IPS-NIHi7 (cell line): ENCODE measurements around the gene PRR13.
"Not testable (repeated sequence)": the region's sequence is repeated elsewhere in the genome, so short reads cannot be mapped to it uniquely, and the experiment has no call there.

Experiments used
- DNase-seq: peaks from one replicate; pipeline ENCODE4 v3.0.0; 2012; ENCODE audit warnings: mixed read lengths; ENCODE audit errors: extremely low spot score

The PRR13 gene, protein sequence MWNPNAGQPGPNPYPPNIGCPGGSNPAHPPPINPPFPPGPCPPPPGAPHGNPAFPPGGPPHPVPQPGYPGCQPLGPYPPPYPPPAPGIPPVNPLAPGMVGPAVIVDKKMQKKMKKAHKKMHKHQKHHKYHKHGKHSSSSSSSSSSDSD

DNA sequence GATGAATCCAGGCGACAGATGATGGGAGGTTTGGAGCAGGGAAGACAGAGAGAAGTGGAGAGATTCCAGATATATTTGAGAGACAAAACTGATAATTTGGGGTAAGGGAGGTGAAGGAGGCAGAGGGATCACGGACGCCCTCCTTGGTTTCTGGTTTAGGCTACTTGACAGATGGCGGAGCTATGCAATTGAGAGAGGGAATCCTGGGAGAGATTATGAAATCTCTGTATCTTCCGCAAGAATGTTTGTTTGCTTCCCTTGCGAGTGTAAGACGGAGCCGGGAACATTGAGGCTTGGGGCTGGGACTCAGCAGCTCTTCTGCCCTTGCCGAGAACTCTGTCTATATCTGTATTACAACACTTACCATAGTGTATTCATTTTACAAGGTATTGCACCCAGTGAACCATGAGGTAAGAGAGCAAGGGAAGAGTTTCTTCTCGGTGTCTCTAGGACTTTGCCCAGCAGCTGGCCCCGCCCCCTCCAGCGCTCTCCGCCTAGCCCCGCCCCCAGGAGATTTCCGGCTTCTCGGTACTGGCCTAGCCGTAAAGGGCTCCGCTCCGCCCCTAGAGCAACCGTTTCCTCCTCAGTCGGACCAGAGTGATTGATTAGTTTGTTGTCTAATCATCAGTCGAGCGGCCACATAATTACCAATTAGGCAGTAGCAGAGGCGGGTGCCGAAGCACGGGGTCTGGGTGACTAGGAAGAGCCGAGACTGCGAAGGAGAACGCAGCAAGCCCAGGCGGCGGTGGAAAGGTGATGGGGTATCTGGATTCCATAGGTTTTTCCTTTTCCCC lies at the start of gene PRR13:
Gene PRR13 (plus strand): TSS at position 695 of the 794 bp plus-strand sequence. CDS start 981 bp downstream, outside the sequence.
- DNase-seq = peak; percentile 96

GRCh38 chr12:53399896-53400295 lies 41.6 kb upstream of the PRR13 start:
- DNase-seq = no peak

DNA sequence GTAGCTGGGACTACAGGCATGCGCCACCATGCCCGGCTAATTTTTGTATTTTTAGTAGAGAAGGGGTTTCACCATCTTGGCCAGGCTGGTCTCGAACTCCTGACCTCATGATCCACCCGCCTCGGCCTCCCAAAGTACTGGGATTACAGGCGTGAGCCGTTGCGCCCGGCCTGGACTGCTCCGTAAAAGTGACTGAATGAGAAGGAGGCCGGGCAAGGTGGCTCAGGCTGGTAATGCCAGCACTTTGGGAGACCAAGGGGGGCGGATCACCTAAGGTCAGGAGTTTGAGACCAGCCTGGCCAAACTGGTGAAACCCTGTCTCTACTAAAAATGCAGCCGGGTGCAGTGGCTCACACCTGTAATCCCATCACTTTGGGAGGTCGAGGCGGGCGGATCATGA lies 39.2 kb upstream of the PRR13 start:
- DNase-seq = not testable (repeated sequence)

GRCh38 chr12:53402871-53403270 lies 38.7 kb upstream of the PRR13 start:
- DNase-seq = no peak

DNA sequence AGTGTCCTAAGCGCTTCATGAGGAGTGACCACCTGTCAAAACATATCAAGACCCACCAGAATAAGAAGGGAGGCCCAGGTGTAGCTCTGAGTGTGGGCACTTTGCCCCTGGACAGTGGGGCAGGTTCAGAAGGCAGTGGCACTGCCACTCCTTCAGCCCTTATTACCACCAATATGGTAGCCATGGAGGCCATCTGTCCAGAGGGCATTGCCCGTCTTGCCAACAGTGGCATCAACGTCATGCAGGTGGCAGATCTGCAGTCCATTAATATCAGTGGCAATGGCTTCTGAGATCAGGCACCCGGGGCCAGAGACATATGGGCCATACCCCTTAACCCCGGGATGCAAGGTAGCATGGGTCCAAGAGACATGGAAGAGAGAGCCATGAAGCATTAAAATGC lies 30.6 kb upstream of the PRR13 start:
- DNase-seq = no peak

- DNase-seq = no peak
Measured at GRCh38 chr12:53413485-53414204, 27.9 kb upstream of the PRR13 start.

GRCh38 chr12:53414756-53415417 lies 26.6 kb upstream of the PRR13 start:
- no peak for DNase-seq

DNA sequence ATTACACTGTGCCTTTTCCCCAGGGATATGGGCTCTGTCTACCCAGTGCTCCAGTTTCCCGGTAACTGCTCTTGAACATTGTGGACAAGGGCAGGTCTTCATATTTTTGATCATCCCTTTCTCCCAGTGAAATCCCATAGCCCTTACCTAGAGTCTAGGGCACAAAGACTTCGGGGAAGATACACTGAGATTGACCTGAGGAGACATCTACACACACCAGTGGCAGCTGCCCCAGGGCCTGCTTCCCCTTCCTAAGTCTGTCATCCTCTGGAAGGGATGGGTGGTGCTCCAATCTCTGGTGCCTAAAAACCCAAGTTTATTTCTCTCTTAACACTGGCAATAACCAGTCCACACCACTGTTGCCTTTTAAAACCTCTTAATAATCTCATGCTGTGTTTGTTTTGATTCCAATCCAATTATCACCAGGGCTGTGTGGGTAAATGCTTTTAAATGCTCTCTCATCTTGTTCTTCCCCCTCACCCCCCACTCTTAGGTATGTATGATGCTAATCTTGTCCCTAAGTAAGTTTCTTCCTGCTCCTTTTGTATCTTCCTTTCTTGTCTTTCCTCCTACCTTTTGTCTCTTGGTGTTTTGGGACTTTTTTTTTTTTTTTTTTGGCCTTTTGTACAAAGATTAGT lies 25.7 kb upstream of the PRR13 start:
- not testable (repeated sequence) for DNase-seq

DNA sequence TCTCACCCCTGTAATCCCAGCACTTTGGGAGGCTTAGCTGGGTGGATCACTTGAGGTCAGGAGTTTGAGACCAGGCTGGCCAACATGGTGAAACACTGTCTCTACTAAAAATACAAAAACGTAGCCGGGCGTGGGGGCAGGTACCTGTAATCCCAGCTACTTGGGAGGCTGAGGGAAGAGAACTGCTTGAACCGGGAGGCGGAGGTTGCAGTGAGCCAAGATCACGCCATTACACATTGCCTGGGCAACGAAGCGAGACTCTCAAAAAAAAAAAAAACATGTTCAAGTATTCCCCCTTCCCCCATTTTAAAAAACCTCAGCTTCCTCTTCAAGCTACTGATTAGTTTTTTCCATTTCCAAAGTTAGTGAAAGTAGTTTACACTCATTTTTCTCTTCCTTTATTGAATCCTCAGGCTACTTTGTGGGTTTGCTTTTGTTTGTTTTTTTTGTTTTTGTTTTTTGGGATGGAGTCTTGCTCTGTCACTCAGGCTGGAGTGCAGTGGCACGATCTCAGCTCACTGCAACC lies 24.2 kb upstream of the PRR13 start:
- DNase-seq = not testable (repeated sequence)

GRCh38 chr12:53418221-53418620 lies 23.3 kb upstream of the PRR13 start:
- no peak for DNase-seq

GRCh38 chr12:53419756-53420155 lies 21.8 kb upstream of the PRR13 start:
- DNase-seq = no peak

- not testable (repeated sequence) for DNase-seq
Measured at GRCh38 chr12:53422247-53422646, 19.3 kb upstream of the PRR13 start.

- no peak for DNase-seq
Measured at GRCh38 chr12:53423597-53423996, 17.9 kb upstream of the PRR13 start, which contains the start of gene AMHR2. TSS of gene AMHR2 (plus strand) at chr12:53423855. CDS start at chr12:53423935, 80 bp downstream.

DNA sequence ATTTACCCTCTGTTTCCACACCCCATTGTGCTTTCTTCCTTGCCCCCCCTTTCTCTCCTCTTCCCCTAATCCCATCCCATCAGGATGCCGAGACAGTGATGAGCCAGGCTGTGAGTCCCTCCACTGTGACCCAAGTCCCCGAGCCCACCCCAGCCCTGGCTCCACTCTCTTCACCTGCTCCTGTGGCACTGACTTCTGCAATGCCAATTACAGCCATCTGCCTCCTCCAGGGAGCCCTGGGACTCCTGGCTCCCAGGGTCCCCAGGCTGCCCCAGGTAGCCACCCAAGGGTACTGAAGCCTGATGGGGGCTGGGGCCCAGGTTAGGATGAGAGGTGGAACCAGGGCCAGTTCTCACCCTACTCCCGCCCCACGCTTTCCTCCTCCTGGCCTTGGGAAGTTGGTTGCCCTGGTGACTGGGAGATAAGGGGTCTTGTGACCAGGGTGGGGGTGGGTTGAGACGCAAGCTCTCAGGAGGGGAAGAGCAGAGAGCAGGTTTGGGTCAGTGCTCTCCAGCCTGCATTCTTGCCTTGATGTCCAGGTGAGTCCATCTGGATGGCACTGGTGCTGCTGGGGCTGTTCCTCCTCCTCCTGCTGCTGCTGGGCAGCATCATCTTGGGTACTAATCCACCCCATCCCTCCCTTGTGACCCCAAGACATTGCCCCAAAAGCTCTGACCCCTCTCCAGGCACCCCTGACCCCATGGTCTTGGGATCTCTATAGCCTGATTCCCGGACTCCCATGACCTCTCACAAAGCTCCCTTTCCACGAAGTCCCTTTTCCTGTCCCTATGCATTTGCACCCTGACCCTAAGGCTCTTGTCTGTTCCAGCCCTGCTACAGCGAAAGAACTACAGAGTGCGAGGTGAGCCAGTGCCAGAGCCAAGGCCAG lies 16.7 kb upstream of the PRR13 start:
- DNase-seq = no peak

GRCh38 chr12:53425515-53426150 lies 15.9 kb upstream of the PRR13 start:
- DNase-seq = no peak

GRCh38 chr12:53427905-53428594 lies 13.5 kb upstream of the PRR13 start:
- DNase-seq = no peak

DNA sequence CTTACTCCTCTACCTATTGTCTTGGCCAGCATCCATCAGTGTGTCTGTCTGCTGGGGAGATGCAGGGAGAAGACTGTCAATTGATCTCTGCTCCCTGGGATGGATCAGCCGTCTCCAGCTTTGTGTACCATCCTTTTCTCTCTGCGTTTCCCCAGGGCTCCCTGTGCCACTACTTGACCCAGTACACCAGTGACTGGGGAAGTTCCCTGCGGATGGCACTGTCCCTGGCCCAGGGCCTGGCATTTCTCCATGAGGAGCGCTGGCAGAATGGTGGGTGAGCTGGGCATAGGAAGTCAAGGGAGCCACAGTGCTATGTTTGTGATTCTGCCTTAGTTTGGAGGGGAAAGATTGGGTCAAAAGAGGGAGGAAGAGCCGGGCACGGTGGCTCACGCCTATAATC lies 12.8 kb upstream of the PRR13 start:
- no peak for DNase-seq

DNA sequence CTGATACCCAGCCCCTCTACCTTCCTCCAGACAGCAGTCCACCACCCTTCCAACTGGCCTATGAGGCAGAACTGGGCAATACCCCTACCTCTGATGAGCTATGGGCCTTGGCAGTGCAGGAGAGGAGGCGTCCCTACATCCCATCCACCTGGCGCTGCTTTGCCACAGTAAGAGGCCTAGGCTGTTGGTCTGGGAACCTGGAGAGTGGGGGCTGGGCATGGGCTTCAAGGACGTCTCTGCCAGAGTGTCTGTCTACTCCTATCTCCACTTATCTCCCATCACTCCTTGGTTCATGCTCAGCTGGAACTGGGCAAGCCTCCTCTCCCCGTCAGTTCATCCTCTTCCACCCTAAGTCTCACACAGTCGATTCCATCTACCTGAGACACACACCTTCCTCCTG lies 11.4 kb upstream of the PRR13 start:
- no peak for DNase-seq

DNA sequence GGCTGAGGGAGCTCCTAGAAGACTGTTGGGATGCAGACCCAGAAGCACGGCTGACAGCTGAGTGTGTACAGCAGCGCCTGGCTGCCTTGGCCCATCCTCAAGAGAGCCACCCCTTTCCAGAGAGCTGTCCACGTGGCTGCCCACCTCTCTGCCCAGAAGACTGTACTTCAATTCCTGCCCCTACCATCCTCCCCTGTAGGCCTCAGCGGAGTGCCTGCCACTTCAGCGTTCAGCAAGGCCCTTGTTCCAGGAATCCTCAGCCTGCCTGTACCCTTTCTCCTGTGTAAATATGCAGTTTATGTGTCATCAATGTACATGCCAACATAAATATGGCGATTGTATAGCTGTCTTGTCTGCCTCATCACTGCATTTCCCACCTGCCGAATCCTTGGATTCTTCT lies 10.3 kb upstream of the PRR13 start:
- DNase-seq = no peak
